Measurements from ENCODE around the gene PEX5. TPM values are rescaled to one million over a fixed set of nuclear protein-coding genes. Genes with fewer than 3 reads are reported as not detected.

PEX5 gene
- total and polyA plus RNA-seq, 2 of the 8 experiments (the other 6 are each of a cell fraction or from before 2014, with no cell fraction given) = 16.8 to 50.5 TPM

GRCh38 chr12:7143564-7143963, 45.9 kb upstream of the PEX5 start:
- Histone ChIP-seq H3K18ac (ENCODE audit: extremely low read depth, low read length) (no peak overlapping the region), H3K4ac (replicated peaks; ENCODE audit: insufficient read length, low read depth, low read length) (no peak overlapping the region), H2AK5ac (ENCODE audit: low read depth, low read length) (no peak overlapping the region), H4K91ac (replicated peaks; ENCODE audit: insufficient read length, low read length) (no peak overlapping the region), H4K20me1 (replicated peaks in 1 of 2; ENCODE audit: control insufficient read depth in 1 of 2, insufficient read depth in 2 of 2, low read length in 2 of 2) (no peaks in the 10 kb centered on the region), H2AFZ (ENCODE audit: low read length) (no peak overlapping the region), H3K23ac (ENCODE audit: insufficient read length) (no peak overlapping the region), H3K27ac (ENCODE audit: low read depth, low read length) (no peak overlapping the region), H3K56ac (replicated peaks; ENCODE audit: insufficient read length, low read depth, low read length) (no peak overlapping the region), H4K8ac (ENCODE audit: extremely low read depth, insufficient read depth, low read length) (no peak overlapping the region), H3K4me2 (ENCODE audit: insufficient read depth in 1 of 2, low read depth in 2 of 2, low read length in 2 of 2) (no peak overlapping the region), H2BK20ac (ENCODE audit: low read length) (no peak overlapping the region), H3K14ac (ENCODE audit: insufficient read length) (no peak overlapping the region), H3K27me3 (replicated peaks in 1 of 4; ENCODE audit: control insufficient read depth in 3 of 4, extremely low read depth in 1 of 4, insufficient read depth in 3 of 4, low read length in 3 of 4) (no peaks in the 10 kb centered on the region), H3K9me3 (ENCODE audit: insufficient read depth in 2 of 2, low read depth in 1 of 2, low read length in 1 of 2) (peaks cover 0 to 3% of the 10 kb centered on the region in 2 experiments; a peak in 1 of 4 replicates), H3K36me3 (ENCODE audit: control insufficient read depth in 2 of 4, insufficient read depth in 4 of 4, low read length in 3 of 4) (peaks cover 0 to 7% (median 0%) of the 10 kb centered on the region in 4 experiments; a peak in 4 of 8 replicates), H2BK120ac (replicated peaks; ENCODE audit: low read depth, low read length) (no peak overlapping the region), H3K79me2 (ENCODE audit: control insufficient read depth in 1 of 2, insufficient read depth in 2 of 2, low read length in 2 of 2) (no peaks in the 10 kb centered on the region), H3K23me2 (ENCODE audit: low read depth, low read length) (no peaks in the 10 kb centered on the region), H3K9ac (replicated peaks in 1 of 4; ENCODE audit: extremely low read depth in 1 of 4, low read depth in 3 of 4, low read length in 3 of 4) (no peak overlapping the region), H2BK12ac (ENCODE audit: low read depth, low read length) (no peak overlapping the region), H3K79me1 (ENCODE audit: low read depth, low read length) (no peaks in the 10 kb centered on the region), H4K5ac (ENCODE audit: insufficient read length, low read depth, low read length) (no peak overlapping the region), H2BK15ac (ENCODE audit: low read length) (no peak overlapping the region), H3K4me1 (replicated peaks in 1 of 4; ENCODE audit: control insufficient read depth in 3 of 4, insufficient read depth in 4 of 4, low read length in 3 of 4) (no peaks in the 10 kb centered on the region), H3K4me3 (ENCODE audit: extremely low read depth in 1 of 4, insufficient read depth in 2 of 4, low read depth in 3 of 4, low read length in 4 of 4) (no peak overlapping the region), H2BK5ac (ENCODE audit: low read depth, low read length) (no peak overlapping the region)
- ChIA-PET POLR2A (ENCODE audit: partially characterized antibody) (interaction anchor here (1.2 to 1.3 kb wide), 2 partner anchors 34 to 200 kb away, joined by 3 read pairs; partner anchors contain the start of genes C12orf57 and RNU7-1), CTCF (ENCODE audit: partially characterized antibody) (interaction anchor here (0.6 to 9.8 kb wide), 17 partner anchors 8 to 1980 kb away, joined by 3 to 151 read pairs (median 9); partner anchors contain the start of genes C1S and PEX5)
- WGBS, 2 experiments (ENCODE audit: extremely low coverage in 1 of 2, insufficient coverage in 1 of 2, insufficient read length in 1 of 2, insufficient replicate concordance in 2 of 2, low coverage in 1 of 2, low lambda C conversion rate in 2 of 2, missing lambda C conversion rate in 1 of 2) = 93% methylated on average over 7 of the region's 7 CpGs; no CpG with 5 or more reads in 1 of the 2 experiments
- DNase-seq (ENCODE audit: low read depth in 1 of 2, low spot score in 2 of 2) (no peak), FAIRE-seq (no peak)
- no peak for TF ChIP-seq CREB1 (IDR thresholded peaks at IDR 0.05)
- TF ChIP-seq TCF12 (IDR thresholded peaks at IDR 0.05; ENCODE audit: low read depth, low read length) = no peak
- no peak for TF ChIP-seq RFX5 (IDR thresholded peaks at IDR 0.05; ENCODE audit: borderline replicate concordance, low read depth, low read length)
- TF ChIP-seq CTCF (IDR thresholded peaks at IDR 0.05; ENCODE audit: control extremely low read depth in 1 of 3, insufficient read depth in 1 of 3, low read depth in 1 of 3, low read length in 3 of 3) = no peak
- TF ChIP-seq, protein P1, sequence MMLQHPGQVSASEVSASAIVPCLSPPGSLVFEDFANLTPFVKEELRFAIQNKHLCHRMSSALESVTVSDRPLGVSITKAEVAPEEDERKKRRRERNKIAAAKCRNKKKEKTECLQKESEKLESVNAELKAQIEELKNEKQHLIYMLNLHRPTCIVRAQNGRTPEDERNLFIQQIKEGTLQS (IDR thresholded peaks at IDR 0.05; ENCODE audit: insufficient read depth, low read depth, low read length) = no peak
- TF ChIP-seq ASH2L (IDR thresholded peaks at IDR 0.05; ENCODE audit: low read length) = no peak
- no peak for TF ChIP-seq FOSL1 (IDR thresholded peaks at IDR 0.05; ENCODE audit: insufficient read depth, low read depth, low read length)
- TF ChIP-seq NANOG (IDR thresholded peaks at IDR 0.05; ENCODE audit: insufficient read depth, low read depth, low read length, poor library complexity, severe bottlenecking) = no peak
- no peak for TF ChIP-seq JUN (IDR thresholded peaks at IDR 0.05; ENCODE audit: low read depth, low read length)
- TF ChIP-seq SP2 (IDR thresholded peaks at IDR 0.05; ENCODE audit: low read length) = no peak
- TF ChIP-seq PHF8 (conservative IDR thresholded peaks at IDR 0.05; ENCODE audit: low read depth, low read length) = no peak
